Measurements from ENCODE around the gene SLC45A1. TPM values are rescaled to one million over a fixed set of nuclear protein-coding genes. Genes with fewer than 3 reads are reported as not detected.
A peak's percentile ranks its signal among the peaks of the same experiment; 100 is the strongest.

The SLC45A1 gene
- total RNA-seq, 1 donor = 2.0 TPM

- peak; percentile 67 for TF ChIP-seq CTCF (IDR thresholded peaks at IDR 0.05; ENCODE audit: insufficient read depth, low read length)
- no peak for DNase-seq (ENCODE audit: low read depth)
- H3K4me3 ChIP-seq (ENCODE audit: low read depth, low read length) = no peak overlapping the region
Observed at GRCh38 chr1:8351693-8352470, 34.0 kb downstream of the SLC45A1 start.

- no peak for DNase-seq (ENCODE audit: low read depth)
- no peak for TF ChIP-seq CTCF (IDR thresholded peaks at IDR 0.05; ENCODE audit: insufficient read depth, low read length)
- no peak overlapping the region for H3K4me3 ChIP-seq (ENCODE audit: low read depth, low read length)
Observed at GRCh38 chr1:8352471-8352845, 34.5 kb downstream of the SLC45A1 start.

- TF ChIP-seq CTCF (IDR thresholded peaks at IDR 0.05; ENCODE audit: insufficient read depth, low read length) = no peak
- no peak for DNase-seq (ENCODE audit: low read depth)
- no peak overlapping the region for H3K4me3 ChIP-seq (ENCODE audit: low read depth, low read length)
Observed at GRCh38 chr1:8352886-8353785, 35.2 kb downstream of the SLC45A1 start.

GRCh38 chr1:8354038-8354437 is 36.1 kb downstream of the SLC45A1 start:
- TF ChIP-seq CTCF (IDR thresholded peaks at IDR 0.05; ENCODE audit: insufficient read depth, low read length) = no peak
- no peak overlapping the region for H3K4me3 ChIP-seq (ENCODE audit: low read depth, low read length)
- DNase-seq (ENCODE audit: low read depth) = no peak

- no peak for DNase-seq (ENCODE audit: low read depth)
Observed at GRCh38 chr1:8355439-8356255, 37.7 kb downstream of the SLC45A1 start.

More at GRCh38 chr1:8355439-8356255, 37.7 kb downstream of the SLC45A1 start:
- H3K4me3 ChIP-seq (ENCODE audit: low read depth, low read length) = no peak overlapping the region
- no peak for TF ChIP-seq CTCF (IDR thresholded peaks at IDR 0.05; ENCODE audit: insufficient read depth, low read length)

Measured in fibroblast of the aortic adventitia (primary cell).